ENCODE results near the gene ARNT2.

The ARNT2 gene

GRCh38 chr15:80466543-80466942 is 62.4 kb downstream of the ARNT2 start:
- DNase-seq (ENCODE audit: low read depth in 3 of 3) = no peak

GRCh38 chr15:80467311-80467714 is 63.1 kb downstream of the ARNT2 start:
- no peak for DNase-seq (ENCODE audit: low read depth in 3 of 3)

GRCh38 chr15:80468796-80469195 is 64.6 kb downstream of the ARNT2 start:
- no peak for DNase-seq (ENCODE audit: low read depth in 3 of 3)

- no peak for DNase-seq (ENCODE audit: low read depth in 3 of 3)
These were observed 67.7 kb downstream of the ARNT2 start for GRCh38 chr15:80471881-80472280.

DNA sequence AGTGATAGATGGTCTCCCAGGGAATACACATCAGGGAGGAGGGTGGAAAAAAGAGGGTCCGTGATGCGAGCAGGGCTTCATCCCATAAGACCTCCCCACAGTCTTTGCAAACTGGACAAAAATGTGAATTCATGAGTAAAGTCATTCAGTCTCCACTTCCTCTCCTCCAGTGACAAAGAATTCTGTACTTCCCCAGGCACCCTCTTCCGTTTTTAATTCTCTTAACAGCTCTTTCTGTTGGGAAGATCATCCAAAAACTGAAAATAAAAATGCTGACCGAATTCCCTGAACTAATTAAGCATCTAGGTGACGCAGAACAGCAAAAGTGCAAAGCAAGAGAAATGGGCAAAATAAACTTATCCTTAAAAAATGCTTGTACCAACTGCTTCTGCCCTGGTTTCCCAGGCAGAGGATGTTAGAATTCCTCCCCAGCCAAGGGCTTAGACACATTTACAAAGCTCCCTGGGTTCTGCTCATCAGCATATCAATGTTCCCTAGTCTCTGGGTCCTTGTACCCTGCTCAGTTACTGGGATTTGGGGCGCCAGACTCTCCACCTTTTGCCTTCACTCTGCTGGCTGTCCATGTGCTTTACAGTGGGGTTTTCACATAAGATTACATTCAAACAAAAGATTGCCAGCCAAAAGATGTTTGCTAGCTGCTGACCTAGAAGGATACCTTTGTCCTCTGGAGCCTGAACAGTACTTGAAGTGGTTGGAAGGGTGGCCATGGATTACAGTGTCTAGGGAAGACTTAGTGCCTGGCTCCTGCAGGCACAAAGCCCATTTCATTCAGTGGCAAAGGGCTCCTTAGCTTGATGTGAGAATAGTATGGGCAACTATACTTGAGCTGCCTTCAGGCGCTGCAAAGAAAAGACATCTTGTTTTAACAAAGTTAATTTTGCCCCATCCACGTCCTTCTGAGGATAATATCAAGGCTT is 69.4 kb downstream of the ARNT2 start:
- DNase-seq (ENCODE audit: low read depth in 3 of 3) = no peak

DNA sequence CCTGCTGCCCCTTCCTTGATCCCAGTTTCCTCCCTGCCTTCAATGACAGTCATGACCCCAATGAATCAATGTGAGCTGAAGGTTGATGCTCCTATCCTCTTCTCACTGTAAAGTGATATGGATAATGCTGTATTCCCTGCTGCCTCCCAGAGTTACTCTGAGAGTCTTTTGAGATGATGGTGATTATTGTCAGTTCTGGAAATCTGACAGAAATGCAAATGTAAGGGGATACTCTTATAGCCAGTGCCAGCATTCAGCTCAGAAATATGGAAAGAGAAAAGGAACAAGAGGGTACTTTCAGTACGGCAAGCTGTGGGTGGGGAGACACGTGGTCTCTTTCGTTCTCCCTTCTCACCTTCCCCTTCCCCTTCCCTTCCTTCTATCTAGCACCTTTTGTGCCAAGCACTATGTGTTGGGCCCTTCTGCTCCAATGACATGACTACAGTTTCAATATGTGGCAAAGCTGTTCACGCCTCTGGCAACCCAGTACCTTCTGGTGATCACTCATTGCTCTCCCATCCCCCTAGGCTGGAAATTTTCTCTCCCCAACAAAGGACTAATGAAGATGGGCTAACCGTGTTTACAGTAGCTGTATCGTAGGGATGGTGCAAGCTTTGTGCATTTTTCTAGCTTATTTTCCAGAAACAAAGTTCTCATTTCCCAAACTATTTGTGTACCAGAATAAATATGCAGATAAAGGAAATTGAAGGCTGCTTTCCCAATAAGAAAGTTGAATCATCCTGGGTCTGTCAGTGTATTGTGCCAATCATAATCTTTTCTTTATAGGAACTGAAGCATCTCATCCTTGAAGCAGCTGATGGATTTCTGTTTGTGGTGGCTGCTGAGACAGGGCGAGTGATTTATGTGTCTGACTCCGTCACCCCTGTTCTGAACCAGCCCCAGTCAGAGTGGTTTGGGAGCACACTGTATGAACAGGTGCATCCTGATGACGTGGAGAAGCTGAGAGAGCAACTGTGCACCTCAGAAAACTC is 70.3 kb downstream of the ARNT2 start:
- DNase-seq (ENCODE audit: low read depth in 3 of 3) = no peak

DNA sequence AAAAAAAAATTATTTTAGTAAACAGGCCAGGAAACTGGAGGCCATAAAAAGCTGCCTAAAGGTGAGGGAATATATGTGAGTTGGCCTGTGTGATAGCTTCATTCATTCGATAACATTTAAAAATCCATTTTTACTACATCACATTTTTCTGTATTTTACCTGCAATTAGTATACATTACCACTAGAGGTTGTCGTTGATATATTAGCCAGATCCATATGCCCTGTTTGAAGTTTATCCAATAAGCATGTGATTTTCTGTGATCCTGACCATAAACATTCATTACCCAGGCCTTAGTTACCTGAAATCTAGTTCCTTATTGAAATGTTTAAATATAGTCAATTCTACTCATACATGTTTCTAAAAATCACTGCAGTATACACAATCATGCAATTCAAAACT is 71.4 kb downstream of the ARNT2 start:
- no peak for DNase-seq (ENCODE audit: low read depth in 3 of 3)

DNA sequence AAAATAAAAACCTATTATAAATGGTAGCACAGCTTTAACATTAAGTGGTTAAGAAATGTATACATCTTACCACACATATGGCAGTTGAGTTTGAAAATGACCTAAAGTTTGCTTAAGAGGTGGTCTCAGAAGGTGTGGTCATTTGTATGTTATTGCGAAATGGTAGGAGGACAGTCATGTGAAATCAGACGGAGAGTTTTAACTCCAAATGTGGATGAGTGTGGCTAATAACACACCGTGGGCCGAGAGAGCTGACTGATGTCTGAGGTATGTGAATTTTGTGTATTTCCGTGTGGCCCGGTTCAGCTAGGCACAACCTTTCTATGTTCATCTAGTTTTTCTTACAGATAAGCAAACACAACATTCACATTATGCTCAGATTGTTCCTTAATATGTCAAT is 71.9 kb downstream of the ARNT2 start:
- DNase-seq (ENCODE audit: low read depth in 3 of 3) = no peak

DNA sequence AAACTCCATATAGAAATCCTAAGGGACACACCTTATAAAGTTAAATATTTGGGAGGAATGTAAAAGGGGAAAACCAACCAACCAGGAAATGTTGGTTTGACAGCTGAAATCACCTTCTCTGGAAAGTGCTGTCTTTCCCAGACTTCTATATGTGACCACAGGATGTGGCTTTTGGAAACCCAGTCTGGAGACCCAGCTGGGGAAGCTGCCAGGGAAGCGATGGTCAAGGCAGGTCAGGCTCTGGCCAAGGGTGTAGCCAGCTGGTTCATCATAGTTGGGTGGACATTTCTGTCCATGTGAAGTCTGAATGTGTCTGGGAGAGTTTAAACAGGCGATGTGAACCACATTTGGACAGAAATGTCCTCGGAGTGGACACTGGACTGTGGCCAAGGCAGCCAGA is 73.9 kb downstream of the ARNT2 start:
- no peak for DNase-seq (ENCODE audit: low read depth in 3 of 3)

- no peak for DNase-seq (ENCODE audit: low read depth in 3 of 3)
These were observed 75.0 kb downstream of the ARNT2 start for GRCh38 chr15:80479191-80479590.

DNA sequence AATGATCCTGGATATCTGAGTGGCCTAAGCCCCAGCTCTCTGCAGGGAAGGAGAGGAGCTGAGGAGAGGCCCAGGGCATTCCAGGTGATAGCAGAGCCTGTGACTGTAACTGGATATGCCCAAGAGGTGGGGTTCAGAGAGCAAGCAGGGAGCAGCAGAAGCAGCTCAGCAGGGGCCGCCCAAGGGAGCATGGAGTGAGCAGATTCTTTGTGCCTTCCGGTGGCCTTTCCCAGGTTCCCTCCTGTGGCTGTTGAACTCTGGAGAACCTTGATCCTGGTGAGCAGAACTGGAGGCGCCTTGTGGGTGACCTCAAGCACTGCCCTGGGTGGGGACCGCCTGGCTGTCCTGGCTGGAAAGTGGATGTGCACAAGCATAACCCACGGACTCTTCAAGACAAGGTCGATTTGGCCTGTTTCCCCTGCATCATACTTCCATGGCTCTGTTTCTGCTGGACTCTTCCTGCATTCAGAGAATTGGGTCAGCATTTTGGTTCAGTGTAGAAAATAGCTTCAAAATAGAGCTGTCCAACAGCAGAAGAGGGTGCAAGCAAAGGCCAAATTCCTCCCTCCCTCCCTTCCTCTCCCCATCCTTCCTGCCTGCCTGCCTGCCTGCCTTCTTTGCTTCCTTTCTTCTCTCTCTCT is 76.1 kb downstream of the ARNT2 start:
- no peak for DNase-seq (ENCODE audit: low read depth in 3 of 3)

- no peak for DNase-seq (ENCODE audit: low read depth in 3 of 3)
These were observed 76.7 kb downstream of the ARNT2 start for GRCh38 chr15:80480909-80481308.

DNA sequence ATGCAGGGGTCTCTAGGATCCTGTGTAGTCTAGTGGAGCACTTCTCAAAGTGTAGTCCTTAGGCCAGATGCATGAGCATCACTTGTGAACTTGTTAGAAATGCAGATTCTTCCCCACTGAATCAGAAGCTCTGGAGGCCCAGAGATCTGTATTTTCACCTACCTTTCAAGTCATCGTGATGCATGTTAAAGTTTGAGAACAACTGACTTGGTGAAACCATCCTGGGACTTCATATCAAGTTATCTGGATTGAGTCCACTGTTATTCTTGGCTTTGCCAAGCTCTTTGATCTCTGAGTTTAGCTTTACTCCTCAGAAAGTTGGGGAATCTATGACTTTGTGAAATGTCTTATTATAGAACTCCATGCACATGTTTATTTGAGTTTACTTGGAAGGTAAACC is 78.5 kb downstream of the ARNT2 start:
- DNase-seq (ENCODE audit: low read depth in 3 of 3) = no peak

GRCh38 chr15:80483725-80484161 is 79.6 kb downstream of the ARNT2 start:
- DNase-seq (ENCODE audit: low read depth in 3 of 3) = no peak

GRCh38 chr15:80484333-80484864 is 80.2 kb downstream of the ARNT2 start:
- DNase-seq (ENCODE audit: low read depth in 3 of 3) = no peak

DNA sequence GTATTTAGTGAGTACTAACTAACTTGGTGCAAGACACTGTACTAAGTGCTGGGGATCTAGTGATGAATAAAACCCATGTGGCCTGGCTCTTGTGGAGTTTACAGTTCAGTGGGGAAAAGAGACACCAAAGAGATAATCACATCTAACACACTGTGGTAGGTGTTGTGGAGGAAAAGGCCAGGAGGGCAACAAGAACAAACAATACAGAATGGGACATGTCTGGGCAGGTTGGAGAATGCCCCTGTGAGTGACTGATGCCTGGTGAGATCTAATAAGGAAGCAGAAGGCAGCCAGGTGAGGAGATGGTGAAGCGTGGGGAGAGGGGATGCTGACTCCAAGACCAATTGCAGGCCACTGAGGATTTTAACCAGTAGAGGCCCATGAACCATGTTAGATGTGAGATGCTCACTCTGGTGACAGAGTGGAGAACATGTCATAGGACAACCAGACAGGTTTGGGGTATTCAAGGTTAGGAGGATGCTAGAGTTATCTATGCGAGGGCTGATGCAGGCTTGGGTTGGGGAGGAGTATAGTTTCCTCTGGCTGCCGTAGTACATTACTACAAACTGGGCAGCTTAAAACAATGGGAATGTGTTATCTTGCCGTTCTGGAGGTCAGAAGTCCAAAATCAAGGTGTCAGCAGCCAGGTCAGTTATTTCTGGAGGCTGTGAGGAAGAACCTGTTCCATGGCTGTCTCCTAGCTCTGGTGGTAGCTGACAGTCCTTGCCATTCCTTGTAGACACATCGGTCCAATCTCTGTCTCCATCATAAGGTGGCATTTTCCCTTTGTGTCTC is 81.4 kb downstream of the ARNT2 start:
- DNase-seq (ENCODE audit: low read depth in 3 of 3) = no peak

DNA sequence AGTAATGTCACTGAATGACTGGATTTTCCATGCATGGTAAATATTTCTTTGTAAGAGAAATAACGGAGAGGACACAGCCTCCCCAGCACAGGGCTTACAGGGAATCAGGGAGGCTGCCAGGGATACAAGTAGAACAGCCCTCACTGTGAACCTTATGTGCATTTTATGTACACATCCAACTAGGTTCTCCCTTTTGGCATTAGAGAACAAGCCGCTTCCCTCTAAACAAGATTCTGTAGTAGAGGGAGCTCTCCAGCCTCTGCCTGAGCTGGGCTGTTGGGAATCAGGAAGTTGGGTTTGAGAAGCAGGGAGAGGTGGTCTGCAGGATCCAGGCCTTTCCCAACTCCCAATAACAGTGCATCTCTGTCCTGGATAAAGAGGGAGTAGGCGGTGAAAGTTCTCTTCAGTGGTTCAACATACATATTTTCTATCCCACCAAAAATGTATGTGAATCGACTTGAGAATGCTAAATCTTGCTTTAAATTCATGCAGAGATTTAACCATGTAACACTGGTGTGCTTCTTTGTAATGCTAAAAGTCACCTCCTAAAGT is 83.7 kb downstream of the ARNT2 start:
- DNase-seq (ENCODE audit: low read depth in 3 of 3) = no peak

DNA sequence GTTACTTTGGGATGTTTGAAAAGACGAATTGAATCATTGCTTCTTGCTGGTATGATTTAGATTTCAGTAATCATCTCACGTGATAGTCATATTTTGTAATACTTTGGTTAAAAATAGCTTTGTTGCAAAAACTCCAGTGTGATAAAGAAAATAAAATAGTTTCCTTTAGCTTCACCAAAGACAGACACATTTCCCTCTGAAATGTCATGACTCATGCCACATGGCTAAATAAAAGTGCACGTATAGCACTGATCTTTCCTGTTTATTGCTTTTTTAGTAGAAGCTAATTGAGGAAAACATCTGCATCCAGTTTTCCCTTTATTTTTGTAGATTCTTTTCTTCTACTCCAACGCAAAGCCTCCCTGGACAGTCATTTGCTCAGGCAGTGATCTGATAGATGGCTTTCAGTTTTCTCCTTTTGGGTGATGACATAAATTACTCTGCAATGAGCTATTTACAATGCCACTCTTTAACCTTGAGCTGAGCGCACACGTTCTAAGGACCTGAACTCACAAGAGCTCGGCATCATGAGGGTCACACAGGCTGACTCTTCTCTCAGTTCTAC is 84.9 kb downstream of the ARNT2 start:
- DNase-seq (ENCODE audit: low read depth in 3 of 3) = no peak

DNA sequence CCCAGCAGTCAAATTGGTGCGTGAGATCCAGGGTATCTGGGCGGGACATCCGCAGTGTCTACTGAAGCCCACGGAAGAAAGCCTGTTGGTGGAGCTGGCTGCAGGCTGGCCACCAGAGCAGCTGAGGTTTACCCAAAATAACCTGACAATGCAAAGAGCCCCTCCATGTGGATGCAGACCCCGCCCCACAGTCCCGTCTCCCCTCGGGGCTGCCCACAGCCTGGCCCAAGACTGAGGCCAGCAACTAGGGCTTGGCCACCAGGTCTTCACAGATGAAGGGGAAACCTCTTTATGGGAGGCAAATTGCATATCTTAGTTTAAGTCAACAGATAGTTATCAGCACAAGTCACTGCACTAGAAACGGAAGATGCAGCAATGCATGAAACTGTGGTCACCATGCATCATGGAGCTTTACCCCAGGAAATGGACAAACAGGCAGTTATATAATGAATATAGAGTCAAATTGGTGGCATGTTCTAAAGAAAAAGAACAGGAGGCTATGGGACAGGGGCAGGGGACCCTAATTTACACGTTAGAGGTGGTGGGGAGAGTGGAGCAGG is 86.3 kb downstream of the ARNT2 start:
- no peak for DNase-seq (ENCODE audit: low read depth in 3 of 3)
